GM23248 (cell line): ENCODE results near the gene ENTREP1. TPM values are rescaled to one million over a fixed set of nuclear protein-coding genes. Genes with fewer than 3 reads are reported as not detected.

Experiments
- DNase-seq: peaks from one replicate; pipeline ENCODE4 v3.0.0-alpha.2; 2015
- H2AFZ ChIP-seq: fragments of 200-600 bp; sonication (generic); 2 replicates; pipeline ENCODE4 v1.6.1; 2016; ENCODE audit warnings: antibody characterized with exemption
- H3F3A ChIP-seq: fragments of 200-600 bp; sonication (generic); 2 replicates; pipeline ENCODE4 v1.6.1; 2016; ENCODE audit warnings: mild to moderate bottlenecking, antibody characterized with exemption, mixed run types; ENCODE audit not compliant: insufficient read depth
- H3K27ac ChIP-seq: fragments of 200-600 bp; sonication (generic); 2 replicates; pipeline ENCODE4 v1.5.1; 2016; ENCODE audit warnings: mild to moderate bottlenecking
- H3K27me3 ChIP-seq: fragments of 200-600 bp; sonication (generic); replicated peaks from 2 replicates; pipeline ENCODE4 v1.6.1; 2016; ENCODE audit warnings: mild to moderate bottlenecking; ENCODE audit not compliant: insufficient read depth
- H3K36me3 ChIP-seq: fragments of 200-600 bp; sonication (generic); 2 replicates; pipeline ENCODE4 v1.6.1; 2016; ENCODE audit warnings: low read depth, mild to moderate bottlenecking
- H3K4me1 ChIP-seq: fragments of 200-600 bp; sonication (generic); 2 replicates; pipeline ENCODE4 v1.6.1; 2016; ENCODE audit warnings: mild to moderate bottlenecking; ENCODE audit not compliant: insufficient read depth
- H3K4me2 ChIP-seq: fragments of 200-600 bp; sonication (generic); one replicate; pipeline ENCODE4 v1.6.1; 2016; ENCODE audit warnings: mild to moderate bottlenecking; ENCODE audit not compliant: unreplicated experiment
- H3K4me3 ChIP-seq: fragments of 200-600 bp; sonication (generic); 2 replicates; pipeline ENCODE4 v1.5.1; 2016; ENCODE audit warnings: mild to moderate bottlenecking
- H3K79me2 ChIP-seq: fragments of 200-600 bp; sonication (generic); 2 replicates; pipeline ENCODE4 v1.6.1; 2016; ENCODE audit warnings: mild to moderate bottlenecking; ENCODE audit not compliant: insufficient read depth
- H3K9ac ChIP-seq: fragments of 200-600 bp; sonication (generic); 2 replicates; pipeline ENCODE4 v1.6.1; 2016; ENCODE audit warnings: mild to moderate bottlenecking
- H3K9me2 ChIP-seq: fragments of 200-600 bp; sonication (generic); 2 replicates; pipeline ENCODE4 v1.6.1; 2016; ENCODE audit warnings: mixed run types, mild to moderate bottlenecking, moderate library complexity; ENCODE audit not compliant: insufficient read depth
- H3K9me3 ChIP-seq: fragments of 200-600 bp; sonication (generic); one replicate; pipeline ENCODE4 v1.6.1; 2017; ENCODE audit warnings: low read depth
- H4K20me1 ChIP-seq: fragments of 200-600 bp; sonication (generic); 2 replicates; pipeline ENCODE4 v1.6.0; 2016; ENCODE audit not compliant: insufficient read depth
- EZH2 ChIP-seq: fragments of 200-600 bp; sonication (generic); IDR thresholded peaks from 2 replicates; pipeline ENCODE4 v1.6.1; 2018; ENCODE audit warnings: antibody characterized with exemption, mild to moderate bottlenecking; ENCODE audit not compliant: insufficient read depth, poor library complexity, severe bottlenecking
- EZH2phosphoT487 ChIP-seq: fragments of 200-600 bp; sonication (generic); IDR thresholded peaks from 2 replicates; pipeline ENCODE4 v1.6.1; 2018; ENCODE audit warnings: antibody characterized with exemption, moderate library complexity, mild to moderate bottlenecking, low read depth; ENCODE audit not compliant: insufficient read depth
- WGBS, 2 experiments: methylation state at CpG; one replicate each; pipeline ENCODE4 v1.1.6; 2015 to 2017; ENCODE audit warnings: low lambda C conversion rate in 2 of 2, low coverage in 1 of 2; ENCODE audit errors: missing lambda C conversion rate in 2 of 2; 5-methylcytosine and 5-hydroxymethylcytosine counted together
- in situ Hi-C: fragments of 300-500 bp; cut with MboI; formaldehyde crosslinking; loops from 2 replicates; pipeline ENCODE4 v1.15.0; 2020
- polyA plus RNA-seq: library from polyadenylated mRNA; unstranded; fragments of >200 nt; fragmentation: Nextera tagmentation; extraction: Ambion mirVana; gene quantifications from 2 replicates; pipeline ENCODE4 v1.2.1, GENCODE V29; 2016
- total RNA-seq: library from RNA; depleted of rRNA; stranded (reverse); fragments of >200 nt; shearing (Covaris generic); gene quantifications from 2 replicates; pipeline ENCODE4 v1.2.3, GENCODE V29; 2014

The ENTREP1 gene
- total and polyA plus RNA-seq, 2 experiments from 2014 or later: not detected

- no peak overlapping the region for H3K27ac ChIP-seq
- H4K20me1 ChIP-seq: no peaks in the 10 kb centered on the region
- no peak overlapping the region for H3K4me2 ChIP-seq
- H3K27me3 ChIP-seq: 0 out of 2 replicates have a peak, but pooled peaks cover 8% of the 10 kb centered on the region
- H3K9ac ChIP-seq: no peak overlapping the region
- H2AFZ ChIP-seq: no peak overlapping the region
- H3K4me1 ChIP-seq: peaks cover 5% of the 10 kb centered on the region; the same call in 1 of the 2 replicates
- H3K9me2 ChIP-seq: no peaks in the 10 kb centered on the region
- no peaks in the 10 kb centered on the region for H3K9me3 ChIP-seq
- no peak overlapping the region for H3K4me3 ChIP-seq
- H3K79me2 ChIP-seq: no peaks in the 10 kb centered on the region
- 65 to 82% methylated on average over 6 of the region's 6 CpGs for WGBS, 2 experiments
- no peaks in the 10 kb centered on the region for H3K36me3 ChIP-seq
- no peak for TF ChIP-seq EZH2
- no peak for TF ChIP-seq EZH2phosphoT487
- H3F3A ChIP-seq: no peaks in the 10 kb centered on the region
- no peak for DNase-seq
- in situ Hi-C loops: no loop called here
Measured at GRCh38 chr9:69393425-69393824, 68.4 kb downstream of the ENTREP1 start.

DNA sequence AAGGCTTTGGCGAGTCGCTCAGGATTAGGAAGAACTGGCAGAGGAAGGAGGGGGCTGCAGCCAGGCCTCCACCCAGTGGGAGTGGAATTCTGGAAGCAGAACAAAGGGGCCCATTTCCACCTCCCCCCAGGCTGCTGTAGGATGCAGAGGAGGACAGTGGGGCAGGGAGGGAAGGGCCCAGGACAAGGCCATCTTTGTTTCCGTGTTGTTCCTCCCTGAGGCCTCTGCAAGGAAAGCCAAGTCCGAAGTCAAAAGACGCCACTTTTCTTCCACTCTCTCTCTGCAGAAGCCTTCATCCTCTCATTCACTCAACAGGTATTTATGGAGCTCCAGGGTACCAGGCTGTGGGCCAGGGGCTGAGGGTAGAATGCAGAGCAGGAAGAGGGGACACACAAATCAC, 70.7 kb downstream of the ENTREP1 start:
- WGBS, 2 experiments: 67 to 72% methylated on average over 5 of the region's 5 CpGs
- H3K9me2 ChIP-seq: no peaks in the 10 kb centered on the region
- H3K36me3 ChIP-seq: no peaks in the 10 kb centered on the region
- no peak for DNase-seq
- H3K27me3 ChIP-seq: no peaks in the 10 kb centered on the region
- no peaks in the 10 kb centered on the region for H3K9me3 ChIP-seq
- no peak overlapping the region for H3K4me2 ChIP-seq
- peaks cover 5% of the 10 kb centered on the region; the same call in 1 of the 2 replicates for H3K4me1 ChIP-seq
- H4K20me1 ChIP-seq: no peaks in the 10 kb centered on the region
- H2AFZ ChIP-seq: no peak overlapping the region
- TF ChIP-seq EZH2 (no peak), EZH2phosphoT487 (no peak)
- in situ Hi-C loops: no loop called here
- H3K79me2 ChIP-seq: no peaks in the 10 kb centered on the region
- no peak overlapping the region for H3K27ac ChIP-seq
- no peak overlapping the region for H3K9ac ChIP-seq
- H3F3A ChIP-seq: no peaks in the 10 kb centered on the region
- H3K4me3 ChIP-seq: no peak overlapping the region

DNA sequence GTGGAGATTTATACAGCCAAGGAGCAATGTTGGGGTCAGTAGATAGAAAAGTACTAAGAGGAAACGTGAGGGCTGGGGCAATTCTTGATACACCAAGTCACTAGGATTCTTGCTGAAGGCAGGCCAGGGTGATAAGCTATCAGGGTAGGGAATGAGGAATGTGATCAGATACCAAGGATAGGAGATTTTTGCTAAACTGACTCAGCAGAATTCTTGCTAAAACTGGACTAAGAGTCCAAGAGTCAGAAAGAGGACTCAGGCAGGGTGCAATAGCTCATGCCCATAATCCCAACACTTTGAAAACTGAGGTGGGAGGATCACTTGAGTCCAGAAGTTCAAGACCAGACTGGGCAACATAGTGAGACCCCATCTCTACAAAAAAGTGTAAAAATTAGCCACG, 71.7 kb downstream of the ENTREP1 start:
- Histone ChIP-seq H3K27me3 (no peaks in the 10 kb centered on the region), H3K9ac (no peak overlapping the region), H3K9me2 (no peaks in the 10 kb centered on the region), H2AFZ (no peak overlapping the region), H3K4me3 (no peak overlapping the region), H3K27ac (no peak overlapping the region), H3F3A (no peaks in the 10 kb centered on the region), H4K20me1 (no peaks in the 10 kb centered on the region), H3K79me2 (no peaks in the 10 kb centered on the region), H3K4me2 (no peak overlapping the region), H3K4me1 (peaks cover 5% of the 10 kb centered on the region; the same call in 1 of the 2 replicates), H3K36me3 (no peaks in the 10 kb centered on the region), H3K9me3 (no peaks in the 10 kb centered on the region)
- WGBS, 2 experiments: 83 to 89% methylated on average over 2 of the region's 2 CpGs
- in situ Hi-C loops: no loop called here
- TF ChIP-seq EZH2 (no peak), EZH2phosphoT487 (no peak)
- no peak for DNase-seq

DNA sequence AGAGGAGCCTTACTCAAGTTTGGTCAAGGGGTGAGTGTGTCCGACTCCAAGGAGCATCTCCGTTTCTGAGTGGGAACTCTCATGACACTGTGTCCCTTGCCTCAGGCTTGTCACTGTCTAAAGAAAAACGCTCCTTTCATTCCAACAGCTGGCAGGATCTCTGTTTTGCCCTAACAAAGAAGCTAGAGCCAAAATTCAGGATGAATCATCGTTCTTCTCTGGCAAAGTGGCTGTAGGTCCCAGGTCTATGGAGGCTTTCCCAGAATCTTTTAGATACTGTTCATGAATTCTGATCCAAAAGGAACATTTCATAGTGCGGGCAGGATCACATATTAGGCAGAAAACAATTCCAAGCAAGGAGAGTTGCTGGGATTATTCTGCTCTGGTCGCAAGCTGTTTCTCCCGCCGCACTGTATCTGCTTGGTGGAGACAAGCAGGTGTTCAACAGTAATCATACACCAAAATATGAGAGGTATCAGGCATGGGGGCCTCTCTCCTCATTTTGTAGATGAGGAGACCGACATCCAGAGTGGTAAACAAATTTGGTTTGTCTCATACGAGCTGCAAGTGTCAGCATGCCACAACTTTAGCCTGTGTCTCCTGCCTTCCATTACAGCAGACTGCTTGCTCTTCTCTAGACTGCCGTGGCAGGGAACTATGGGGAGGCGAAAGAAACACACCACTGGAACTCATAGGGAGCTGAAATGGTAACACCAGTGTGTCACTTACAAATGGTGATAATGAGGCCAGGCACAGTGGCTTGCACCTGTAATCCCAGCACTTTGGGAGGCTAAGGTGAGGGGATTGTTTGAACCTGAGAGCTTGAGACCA, 72.6 kb downstream of the ENTREP1 start:
- Histone ChIP-seq H3K4me1 (peaks cover 5% of the 10 kb centered on the region; the same call in 1 of the 2 replicates), H3K9me2 (no peaks in the 10 kb centered on the region), H4K20me1 (no peaks in the 10 kb centered on the region), H3F3A (no peaks in the 10 kb centered on the region), H3K9ac (no peak overlapping the region), H3K4me3 (no peak overlapping the region), H3K27ac (no peak overlapping the region), H2AFZ (no peak overlapping the region), H3K79me2 (no peaks in the 10 kb centered on the region), H3K9me3 (no peaks in the 10 kb centered on the region), H3K4me2 (peak overlapping the region; percentile 10), H3K36me3 (no peaks in the 10 kb centered on the region), H3K27me3 (0 out of 2 replicates have a peak, but pooled peaks cover 3% of the 10 kb centered on the region)
- WGBS, 2 experiments: 2% methylated on average over 12 of the region's 12 CpGs
- in situ Hi-C loops: no loop called here
- peak; percentile 61 for DNase-seq
- TF ChIP-seq EZH2 (no peak), EZH2phosphoT487 (no peak)
